ENCODE data around the gene BCAR3.

The BCAR3 gene

DNA sequence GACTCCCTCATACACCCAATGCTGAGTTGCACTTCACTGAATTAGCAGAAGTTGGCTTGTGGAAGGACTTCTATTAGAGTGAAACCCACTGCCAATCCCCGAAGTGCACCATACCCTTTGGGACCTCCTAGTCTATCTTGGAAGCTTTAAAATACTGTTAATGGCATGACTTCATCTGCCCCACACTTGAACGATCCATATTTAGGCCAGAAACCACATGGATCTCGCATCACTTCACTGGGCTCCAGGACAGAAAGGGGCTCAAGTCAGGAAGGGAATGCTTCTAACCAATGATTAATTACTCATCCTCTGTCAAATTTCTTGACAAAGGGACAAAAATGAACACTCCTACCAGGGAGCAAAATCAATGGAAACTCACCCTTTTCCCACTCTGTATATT, 69.1 kb downstream of the BCAR3 start:
- DNase-seq = peak; percentile 49

DNA sequence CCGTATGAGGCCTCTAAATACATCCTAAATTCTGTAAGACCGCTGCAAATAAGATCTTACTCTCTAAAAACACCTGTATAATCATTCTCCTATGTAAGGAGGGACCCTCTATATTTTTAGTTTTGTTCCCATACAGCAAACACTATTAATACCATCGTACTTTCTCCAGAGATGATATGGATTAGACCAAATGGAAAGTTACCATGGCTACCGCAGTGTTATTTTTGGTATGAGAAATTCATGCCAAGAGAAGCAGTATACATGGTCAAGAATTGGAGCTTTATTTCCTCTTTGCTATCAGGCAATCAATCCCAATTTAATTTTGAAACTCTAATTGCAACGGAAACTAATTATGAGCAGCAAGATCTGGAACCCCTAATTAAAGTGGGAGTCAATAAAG, 70.0 kb downstream of the BCAR3 start:
- DNase-seq = no peak

DNA sequence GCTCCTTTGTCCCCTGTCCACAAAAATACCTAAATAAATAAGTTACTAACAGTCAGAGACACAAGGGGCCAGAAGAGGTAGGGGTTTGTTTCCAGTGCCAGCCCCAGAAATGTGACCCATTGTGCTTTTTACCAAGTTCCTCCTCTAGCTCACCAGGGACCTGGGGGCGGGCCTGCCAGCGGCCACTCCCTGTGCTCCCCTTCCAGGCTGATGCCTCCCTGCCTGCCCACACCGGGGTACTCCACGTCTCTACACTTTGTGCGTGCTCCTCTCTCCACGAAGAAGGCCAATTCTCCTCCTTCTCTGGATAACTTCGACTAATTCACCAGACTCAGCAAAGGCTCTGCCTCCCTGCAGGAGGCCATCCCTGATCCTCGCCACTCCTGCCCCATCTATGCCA, 72.1 kb downstream of the BCAR3 start:
- DNase-seq = no peak

DNA sequence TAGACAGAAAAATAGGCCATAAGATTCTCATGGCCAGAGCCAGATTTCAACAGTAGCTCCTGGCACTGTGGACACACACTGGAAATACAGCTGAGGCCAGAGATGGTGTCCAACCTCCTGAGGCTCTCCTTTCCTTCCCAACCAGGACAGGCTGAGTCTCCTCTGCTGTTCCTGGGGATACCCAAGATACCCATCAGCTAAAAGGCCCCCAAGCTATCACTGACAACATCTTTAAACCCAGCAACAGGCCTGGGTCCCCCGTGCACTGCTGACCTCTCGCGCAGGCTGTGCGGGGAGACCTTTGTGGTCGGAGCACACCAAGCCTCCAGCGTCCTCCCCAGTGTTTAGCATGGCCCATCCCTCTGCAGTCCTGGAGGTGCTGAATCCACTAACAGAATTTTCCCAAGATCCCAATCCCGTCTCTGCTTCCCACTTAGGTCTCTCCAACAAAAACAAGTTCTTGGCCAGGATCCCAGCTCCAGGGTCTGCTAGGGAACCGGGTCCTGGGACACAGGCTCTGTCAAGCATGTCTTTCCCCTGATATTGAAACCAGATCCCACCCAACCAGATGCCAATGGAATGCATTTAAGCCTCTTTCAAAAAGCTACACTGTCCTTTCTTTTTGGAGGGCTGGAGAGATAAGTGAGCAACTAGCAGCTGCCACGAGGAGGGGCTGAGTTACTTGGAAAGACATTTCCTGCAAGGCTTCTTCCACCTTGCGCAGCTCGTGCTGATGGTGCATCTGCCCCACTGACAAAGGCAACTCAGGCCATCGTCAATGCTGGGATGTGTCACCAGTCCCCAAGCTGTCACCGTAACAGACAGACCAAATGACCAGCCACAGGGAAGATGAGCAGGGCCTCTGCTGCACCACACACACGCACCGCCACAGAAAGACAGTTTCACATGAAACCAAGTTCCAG, 73.2 kb downstream of the BCAR3 start:
- DNase-seq = no peak

DNA sequence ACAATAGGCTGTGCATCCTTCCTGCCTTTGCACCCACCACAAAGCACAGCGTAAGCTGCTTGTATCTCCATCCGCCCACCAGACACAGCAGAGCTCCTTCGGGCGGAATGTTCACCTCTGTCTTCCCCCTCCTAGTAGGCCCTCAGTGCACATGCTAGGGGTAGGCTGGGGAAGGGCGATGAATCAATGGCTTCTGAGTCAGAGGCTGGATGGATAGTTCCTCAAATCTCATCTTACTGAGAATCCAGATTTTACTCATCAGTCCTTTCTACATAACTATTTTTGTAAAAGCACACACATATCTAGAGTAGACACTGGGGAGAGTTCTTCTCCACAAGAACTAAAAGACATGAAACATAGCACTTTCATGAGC, 73.8 kb downstream of the BCAR3 start:
- no peak for DNase-seq

DNA sequence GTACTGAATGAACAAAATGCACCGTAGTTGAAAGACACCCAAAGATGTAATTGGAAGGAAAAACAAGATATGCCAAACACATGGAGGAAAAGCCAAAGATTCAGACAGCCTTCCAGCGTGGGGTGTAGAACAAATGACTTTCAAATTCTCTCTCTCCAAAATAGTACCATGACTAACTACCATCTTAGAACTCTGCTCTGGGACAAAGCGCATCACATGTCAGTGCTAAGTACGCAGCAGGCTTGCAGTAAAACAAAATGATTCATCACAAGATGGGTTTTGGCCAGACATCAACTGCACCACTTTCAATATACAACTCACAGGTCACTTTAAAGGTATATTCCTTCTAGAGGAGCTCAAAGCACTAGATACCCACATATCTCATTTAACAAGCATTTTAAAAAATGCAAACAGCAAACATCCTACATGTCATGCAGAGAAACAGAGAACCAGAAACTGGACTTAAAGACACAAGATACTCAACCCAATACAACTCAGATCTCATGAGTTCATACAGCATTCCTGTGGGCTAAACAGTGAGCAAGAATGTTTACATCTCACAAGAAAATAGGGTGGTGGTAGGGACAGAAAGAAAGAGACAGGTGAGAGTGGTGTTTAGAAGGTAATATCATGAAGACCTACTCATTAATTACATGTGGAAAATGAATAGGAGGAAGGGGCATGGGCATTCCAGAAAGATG, 75.7 kb downstream of the BCAR3 start:
- peak; percentile 43 for DNase-seq

DNA sequence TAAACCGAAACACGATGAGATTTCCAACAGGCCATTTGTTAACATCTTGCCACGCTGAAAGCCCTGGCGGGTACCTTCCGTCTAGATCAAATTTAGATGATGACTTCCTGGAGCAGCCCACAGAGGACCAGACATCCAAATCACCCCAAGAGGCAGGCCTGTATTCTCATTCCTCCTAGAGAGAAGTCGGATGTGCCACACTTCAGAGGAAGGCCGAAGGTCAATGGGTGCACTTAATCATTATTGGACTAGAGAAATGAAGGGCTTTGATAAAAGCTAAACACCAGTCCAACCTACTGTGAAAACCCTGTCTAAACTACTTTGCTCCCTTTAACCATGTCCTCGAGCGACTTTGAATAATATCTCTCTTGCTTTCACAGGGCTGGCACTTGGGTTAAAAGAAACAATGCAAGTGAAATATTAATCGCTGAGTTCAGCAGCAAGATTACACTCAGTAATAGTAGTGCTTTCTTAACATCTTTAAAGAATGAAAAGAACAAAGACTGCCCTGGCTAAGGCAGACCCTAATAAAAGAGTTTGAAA, 76.5 kb downstream of the BCAR3 start:
- DNase-seq = no peak

DNA sequence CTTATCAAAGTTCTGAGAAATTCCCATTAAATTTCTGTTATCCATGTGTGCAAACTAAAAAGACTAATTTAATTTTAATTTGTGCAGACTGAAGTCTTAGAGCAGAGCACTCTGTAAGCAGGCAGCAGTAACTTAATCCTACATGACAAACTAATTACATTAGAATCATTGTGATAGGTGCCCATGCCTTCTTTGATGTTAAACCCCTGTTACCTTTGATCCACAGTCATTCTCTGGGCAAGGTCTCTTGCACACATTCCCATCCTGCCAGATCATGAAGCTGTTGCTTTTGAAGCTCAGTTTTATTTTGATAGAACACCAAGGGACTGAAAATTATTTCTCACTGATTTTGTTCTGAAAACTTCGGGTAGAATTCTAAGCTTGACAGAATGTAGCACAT, 77.2 kb downstream of the BCAR3 start:
- no peak for DNase-seq

DNA sequence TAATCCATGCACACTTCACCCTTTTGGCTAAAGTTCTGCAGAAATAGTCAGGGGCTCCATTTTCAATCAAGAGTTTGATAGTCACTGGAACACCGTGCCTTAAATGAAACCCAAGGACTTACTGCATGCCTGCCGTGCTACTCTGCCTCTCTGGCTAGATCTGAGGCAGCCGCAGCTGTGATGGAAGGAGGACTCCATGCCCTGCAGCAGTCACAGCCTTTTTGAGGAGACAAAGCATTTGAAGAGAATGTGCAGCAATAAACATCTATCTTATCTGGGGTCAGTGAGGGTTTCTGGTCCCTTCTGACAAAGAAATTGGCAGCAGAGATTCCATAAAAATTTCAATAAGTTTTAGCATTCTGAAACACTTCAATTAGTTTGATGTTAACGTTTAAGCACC, 78.0 kb downstream of the BCAR3 start:
- DNase-seq = no peak

DNA sequence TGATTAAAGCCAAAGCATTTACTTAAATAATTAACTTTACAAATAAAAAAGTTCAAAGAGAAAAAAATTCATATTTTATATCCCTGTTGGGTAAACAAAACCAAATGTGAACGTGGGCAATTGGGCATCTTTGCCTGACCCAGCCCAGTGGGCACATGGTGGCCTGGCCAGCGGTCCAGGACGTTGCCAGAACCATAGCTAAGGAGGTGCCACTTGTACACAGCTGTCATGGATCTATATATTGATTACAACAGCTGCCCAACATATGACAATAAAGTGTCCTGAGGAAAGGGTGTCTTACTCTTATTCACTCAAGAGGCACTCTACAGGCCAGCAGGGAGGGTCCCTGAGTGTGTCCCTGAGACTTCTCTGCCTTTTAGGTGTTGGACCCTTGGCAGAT, 78.5 kb downstream of the BCAR3 start:
- DNase-seq = no peak

DNA sequence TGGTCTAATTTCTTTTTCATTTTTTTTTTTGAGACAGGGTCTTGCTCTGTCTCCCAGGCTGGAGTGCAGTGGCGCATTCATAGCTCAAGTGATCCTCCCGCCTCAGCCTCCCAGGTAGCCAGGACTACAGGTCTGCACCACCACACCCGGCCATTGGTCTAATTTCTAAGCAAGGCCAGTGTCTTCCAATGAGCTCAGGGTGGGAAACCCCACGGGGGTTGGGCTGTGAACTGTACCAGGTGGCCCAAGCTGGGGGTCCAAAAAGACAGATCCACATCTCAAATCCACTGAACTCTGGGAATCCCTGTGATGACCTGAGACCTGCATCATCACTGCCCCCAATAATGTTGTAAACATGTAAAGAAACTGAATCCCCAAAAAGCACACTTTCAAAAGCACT, 79.5 kb downstream of the BCAR3 start:
- peak; percentile 47 for DNase-seq

DNA sequence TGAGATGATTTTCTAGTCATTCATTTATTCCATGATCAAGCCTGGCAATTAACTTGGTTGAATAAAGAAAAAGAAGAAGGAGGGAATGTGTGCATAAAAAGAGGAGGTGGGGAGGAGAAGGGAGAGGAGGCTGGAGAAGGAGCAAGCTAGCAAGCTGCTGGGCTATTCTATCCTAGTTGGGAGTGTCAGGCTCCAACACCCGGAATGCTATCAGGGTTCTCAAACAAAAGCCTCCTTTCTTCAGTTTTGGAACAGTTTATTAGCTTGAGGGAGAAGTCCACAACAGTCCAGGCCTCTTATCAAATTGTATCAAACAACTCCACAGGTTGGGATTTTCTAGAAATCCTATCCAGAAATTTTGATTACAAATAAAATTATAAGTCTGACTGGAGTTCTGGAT, 80.0 kb downstream of the BCAR3 start:
- DNase-seq = peak; percentile 69

DNA sequence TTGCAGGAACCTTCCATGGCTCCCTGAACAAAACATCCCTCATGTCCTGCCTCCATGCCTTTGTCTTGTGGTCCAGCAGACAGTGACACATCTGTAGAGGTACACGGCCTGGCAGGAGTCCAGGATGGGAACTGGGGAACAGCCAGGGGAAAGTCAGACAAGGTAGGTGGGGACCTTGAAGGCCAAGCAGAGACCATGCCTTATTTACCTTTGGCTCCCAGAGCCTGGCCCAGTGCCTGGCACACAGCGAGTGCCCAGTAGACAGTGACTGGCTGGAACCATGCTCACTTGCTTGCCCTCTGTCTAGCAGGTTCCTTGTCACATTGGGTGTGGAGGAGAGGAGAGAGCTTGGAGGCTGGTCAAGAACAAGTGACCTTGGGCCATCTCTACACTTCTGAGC, 81.0 kb downstream of the BCAR3 start:
- peak; percentile 70 for DNase-seq

DNA sequence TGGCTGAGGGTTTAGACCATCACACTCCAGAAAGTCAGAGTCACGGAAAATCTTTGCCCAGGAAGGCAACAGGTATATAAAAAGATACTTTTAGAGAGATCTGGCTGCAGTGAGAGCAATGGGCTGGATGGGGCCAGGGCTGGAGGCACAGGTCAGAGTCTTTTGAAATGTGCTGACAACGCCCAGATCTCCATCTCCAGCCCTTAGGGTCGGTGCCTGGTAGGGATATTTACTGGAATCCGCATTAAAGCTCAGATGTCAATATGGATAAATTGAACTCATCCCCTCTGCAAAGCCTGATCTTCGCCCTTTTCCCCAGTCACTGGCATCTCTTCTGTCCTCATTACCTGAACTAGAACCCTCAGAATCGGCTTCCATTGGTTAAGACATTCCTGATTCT, 82.2 kb downstream of the BCAR3 start:
- no peak for DNase-seq

DNA sequence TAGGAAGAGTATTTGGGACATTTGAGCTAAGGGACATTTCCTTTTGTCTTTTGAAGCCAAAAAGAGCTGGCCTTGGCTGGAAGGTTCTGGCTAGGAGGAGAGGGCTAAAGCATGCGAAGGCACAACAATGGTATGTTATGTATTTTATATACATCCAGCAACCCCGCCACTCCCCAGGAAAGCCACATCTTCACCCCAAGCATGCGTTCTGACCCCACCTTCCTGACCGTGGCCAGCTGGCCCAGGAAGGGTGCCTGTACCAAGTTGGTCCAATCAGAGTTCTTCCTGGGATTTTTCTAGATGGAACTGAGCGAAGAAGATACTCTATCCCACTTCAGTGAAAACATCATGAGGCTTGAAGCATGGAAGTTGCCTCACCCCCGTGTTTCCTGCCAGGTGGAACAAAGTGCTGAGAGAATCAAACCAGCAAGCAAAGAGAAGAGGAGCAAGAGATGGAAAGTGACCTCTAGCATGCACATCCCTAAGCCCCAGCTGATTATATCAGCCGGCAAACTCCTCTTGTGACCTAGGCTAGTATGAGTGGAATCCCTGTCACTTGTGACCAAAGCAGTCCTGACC, 82.7 kb downstream of the BCAR3 start:
- no peak for DNase-seq

DNA sequence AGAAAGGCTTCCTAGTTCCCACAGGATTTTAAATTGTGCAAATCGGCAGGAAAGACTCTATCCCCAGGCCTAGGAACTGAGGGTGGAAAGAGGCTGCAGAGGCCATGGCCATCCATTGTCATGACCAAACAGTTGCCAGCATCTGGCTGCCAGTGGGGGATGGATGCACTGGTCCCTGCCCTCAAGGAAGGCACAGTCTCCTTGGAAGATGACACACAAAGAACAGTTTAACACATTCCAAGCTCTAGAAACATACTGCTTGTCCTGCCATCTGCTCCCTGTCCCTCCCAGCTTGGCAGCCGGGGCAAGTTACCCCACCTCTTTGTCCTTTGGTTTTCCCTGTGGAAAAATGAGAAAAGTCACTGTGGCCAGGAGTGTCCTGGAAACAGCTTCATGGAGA, 83.2 kb downstream of the BCAR3 start:
- no peak for DNase-seq

DNA sequence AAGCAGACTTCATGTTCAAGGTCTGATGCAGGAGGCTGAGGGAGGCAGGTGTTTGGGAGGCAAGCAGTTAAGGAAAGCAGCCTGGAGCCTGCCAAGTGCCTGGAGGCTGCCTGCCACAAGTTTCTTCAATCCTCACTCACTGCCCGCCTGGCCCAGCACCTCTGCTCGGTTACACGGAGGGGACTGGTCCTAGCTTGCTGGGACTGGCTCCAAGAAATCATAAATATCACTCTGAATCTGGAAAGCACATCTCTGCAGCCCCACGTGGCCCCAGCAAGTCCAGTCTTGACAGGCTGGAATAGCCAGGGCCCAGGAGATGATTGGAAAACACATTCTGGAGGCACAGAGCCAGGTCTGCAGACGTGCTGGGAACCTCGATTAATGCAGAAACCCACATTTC, 83.9 kb downstream of the BCAR3 start:
- DNase-seq = no peak

DNA sequence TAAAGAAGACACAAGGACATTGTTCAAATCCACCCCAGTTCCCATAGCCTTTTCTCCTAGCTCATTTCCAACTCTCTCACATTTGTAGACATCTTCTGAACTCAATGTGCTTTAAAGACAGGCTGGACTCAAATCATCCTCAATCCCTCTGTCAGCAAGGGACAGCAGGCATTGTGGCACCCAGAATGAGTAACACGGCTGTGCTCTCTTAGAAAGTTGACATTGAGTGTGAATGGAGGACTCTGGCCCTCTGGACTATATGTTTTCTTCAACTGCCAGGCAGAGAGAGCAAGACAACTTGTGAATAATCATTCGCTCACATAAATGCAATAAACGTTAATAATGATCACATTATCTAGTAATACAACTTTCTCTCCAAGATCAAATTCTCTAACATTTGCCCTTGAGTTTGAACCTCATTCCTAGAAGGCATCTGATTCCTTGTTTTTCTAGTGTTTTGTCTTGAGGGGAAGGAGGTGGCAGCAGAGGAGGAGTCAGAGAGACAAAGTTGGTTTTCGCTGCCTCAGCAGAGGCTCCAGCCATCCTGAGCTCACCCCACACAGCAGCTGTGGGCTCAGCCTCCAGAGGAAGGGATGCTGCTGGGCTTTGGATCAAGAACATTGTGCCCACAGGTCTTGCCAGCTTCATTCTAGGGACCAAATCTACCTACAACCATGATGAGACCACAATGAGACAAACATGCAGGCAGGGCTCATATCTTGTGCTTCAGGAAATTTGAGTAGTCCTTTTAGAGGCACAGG, 85.1 kb downstream of the BCAR3 start:
- DNase-seq = no peak

DNA sequence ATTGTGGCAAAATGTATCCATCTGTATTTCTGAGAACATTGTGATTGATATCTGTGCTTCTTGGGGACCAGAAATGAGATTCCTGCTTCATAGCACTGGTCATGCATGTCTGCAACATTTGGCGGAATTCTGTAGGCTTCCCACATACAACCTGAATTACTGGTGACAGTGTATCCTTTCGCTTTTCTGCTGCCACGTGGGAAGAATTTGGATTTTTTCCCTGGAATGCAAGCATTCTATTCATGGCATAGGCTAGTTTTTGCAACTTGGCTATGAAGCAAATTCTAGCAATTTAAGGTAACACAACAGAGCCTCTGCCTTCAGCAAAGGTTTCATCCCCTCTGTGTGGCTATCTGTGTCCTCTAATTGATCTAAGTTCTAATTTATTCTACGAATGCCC, 85.9 kb downstream of the BCAR3 start:
- no peak for DNase-seq

DNA sequence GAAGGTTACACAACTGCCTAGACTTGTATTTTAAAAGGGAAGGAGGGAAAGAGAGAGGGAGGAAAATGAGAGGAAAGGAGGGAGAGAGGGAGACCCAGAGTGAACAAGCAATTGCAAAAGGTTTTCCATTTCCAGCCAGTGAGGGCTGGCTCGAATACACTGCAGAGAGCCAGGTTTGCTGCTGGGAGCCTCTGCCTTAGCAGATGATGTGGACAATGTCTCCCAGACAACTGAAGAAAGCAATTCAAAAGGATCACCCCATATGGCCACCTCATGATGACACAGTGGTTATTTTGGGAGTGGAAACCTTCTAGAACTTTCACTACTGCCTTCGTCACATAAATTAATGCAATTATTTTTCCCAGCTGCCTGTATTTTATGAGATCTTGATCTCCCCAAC, 86.4 kb downstream of the BCAR3 start:
- DNase-seq = no peak

DNA sequence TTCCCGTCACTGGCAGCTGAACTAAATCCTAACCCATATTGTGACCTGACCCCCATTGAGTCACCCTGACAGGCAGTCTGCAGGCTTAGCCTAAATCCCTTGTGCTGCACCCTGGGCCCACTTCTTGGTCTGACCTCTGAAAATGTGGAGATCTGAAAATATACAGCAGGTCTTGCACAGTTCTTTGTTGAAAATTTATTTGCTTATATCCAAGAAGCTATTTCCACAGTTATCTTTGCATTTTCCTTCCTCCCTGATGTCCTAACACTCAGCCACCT, 87.1 kb downstream of the BCAR3 start:
- DNase-seq = no peak

DNA sequence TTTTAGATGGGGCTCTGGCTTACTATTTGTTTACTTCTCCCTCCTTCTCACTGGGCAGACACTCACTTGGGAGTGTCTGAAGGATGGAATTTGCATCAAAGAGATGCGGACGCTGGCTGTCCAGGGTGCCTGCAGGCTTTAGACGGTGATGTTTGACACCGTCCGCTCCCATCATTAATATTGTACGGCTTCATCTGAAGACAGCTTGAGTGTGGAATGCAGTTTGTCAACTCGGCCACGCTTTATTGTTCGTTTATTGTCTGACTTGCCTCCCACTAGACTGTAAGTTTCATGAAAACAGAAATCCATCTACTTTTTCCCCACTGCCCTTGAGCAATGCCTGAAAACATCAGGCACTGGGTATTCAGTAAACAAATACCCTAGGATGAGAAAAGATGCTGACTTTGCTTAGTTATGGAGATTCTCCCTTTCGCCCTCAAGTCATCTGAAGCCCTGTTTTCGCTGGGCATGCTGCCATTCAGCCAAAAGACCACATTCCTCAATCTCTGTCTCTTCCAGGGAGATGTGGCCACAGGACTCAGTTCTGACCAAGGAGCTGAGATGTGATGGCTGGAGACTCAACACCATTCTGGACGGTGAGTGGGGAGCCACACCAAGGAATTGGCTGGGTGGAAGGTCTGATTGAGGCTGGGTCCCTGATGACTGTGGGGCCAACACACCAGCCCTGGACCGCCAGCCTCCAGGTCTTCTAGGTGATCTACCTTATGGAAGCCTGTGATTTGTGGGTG, 87.6 kb downstream of the BCAR3 start:
- no peak for DNase-seq

DNA sequence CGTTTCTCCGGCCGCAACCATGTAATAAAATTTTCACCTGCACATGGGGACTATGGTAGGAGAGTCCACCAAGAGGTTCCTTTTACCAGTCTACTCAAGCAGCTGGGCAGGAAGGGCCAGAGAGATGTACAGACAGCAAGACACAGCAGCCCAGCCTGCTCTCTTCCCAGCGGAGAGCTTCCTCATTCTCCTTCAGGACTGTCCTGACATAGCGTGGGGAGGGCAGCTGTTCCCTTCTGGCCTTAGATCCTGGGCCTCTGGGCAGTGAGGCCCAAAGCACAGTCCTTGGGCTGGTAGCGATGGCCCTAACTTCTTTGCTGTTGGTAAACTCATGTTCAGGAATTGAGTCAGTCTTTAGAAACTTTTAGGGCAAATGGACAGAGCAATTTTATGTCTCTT, 89.1 kb downstream of the BCAR3 start:
- peak; percentile 94 for DNase-seq
